SW480 (cell line): ENCODE results near the gene TIAM2.

Experiments used
- DNase-seq: peaks from one replicate; pipeline ENCODE4 v3.0.0-alpha.2; 2016; ENCODE audit warnings: low spot score

TIAM2 gene

DNA sequence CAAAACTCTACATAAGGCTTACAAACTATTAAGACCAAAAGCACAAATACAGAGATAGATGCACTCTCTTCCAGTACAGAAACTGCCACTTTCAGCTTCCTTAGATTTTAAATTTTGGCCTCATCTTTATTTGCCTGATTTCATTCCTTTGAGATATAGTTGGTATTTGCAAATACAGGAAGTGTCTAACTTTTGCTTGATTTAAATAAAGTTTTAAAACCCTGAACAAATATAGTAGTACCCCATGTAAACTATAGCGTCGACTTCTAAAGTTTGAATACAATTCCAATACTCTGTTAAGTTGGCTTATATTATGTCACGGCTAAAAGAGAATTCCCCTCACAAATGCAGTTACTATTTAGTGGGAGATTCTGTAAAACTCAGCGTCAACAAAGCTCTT is 267.5 kb downstream of the TIAM2 start:
- DNase-seq = no peak

DNA sequence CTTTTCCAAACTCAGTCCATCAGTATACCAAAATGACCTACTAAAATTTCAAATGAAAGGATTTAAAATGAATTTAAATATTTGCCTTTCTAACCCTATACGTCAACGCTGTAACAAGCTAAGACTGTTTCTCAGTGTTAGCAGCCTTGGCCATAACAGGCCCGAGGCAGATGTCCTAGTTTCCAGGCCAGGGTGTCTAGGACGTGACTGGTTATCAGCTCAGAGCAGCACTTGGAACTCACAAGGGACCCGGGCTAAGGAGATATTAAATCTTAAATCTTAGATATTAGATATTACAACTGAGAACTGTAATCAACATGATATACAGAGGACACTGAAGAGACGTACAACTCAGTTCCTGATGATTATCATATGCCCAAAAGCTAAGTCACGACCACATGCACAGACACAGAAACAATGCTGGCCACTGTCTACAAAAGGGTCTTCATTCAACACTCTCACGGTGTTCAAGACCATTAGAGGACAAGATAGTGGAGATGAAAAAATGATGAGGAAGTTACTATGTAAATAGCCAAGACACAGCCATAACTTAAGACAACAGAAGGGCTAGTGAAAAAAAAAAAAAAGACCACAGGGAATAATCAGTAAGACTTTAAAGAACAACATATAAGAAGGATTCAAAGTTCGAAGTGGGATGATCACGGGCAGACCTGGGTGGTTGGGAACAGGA is 268.4 kb downstream of the TIAM2 start, which contains the start of gene CLDN20:
TSS of gene CLDN20 (plus strand) at position 641 of the 691 bp plus-strand sequence. CDS start 11,707 bp downstream, outside the sequence.
- DNase-seq = no peak

DNA sequence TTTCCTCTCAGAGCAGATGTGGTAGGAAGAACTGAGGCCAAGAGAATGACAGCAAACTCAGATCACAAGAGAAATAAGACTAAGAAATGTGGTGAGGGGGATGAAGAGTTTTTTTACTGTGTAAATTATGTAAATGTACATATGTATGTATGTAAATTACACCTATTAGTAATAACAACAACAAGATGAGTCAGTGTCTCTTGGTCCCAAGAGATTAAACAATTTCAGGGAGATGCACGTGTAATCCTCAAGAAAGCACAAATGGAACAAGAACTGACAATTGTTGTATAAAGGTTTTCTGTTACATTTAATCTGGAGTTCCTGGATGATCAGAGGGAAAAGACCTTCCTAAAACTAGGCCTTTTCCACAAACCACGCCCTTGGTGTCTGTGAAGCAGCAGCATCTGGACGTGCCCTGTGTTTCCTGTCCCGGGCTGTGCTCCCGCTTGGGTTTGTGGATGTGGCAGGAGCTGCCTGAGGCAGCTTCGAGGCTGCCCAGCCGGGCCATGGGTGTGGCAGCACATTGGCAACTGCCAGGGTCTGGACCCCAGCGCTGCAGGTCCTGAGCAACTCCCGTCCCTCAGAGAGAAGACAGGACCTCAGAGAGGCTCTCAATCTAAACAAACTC is 269.7 kb downstream of the TIAM2 start:
- no peak for DNase-seq

DNA sequence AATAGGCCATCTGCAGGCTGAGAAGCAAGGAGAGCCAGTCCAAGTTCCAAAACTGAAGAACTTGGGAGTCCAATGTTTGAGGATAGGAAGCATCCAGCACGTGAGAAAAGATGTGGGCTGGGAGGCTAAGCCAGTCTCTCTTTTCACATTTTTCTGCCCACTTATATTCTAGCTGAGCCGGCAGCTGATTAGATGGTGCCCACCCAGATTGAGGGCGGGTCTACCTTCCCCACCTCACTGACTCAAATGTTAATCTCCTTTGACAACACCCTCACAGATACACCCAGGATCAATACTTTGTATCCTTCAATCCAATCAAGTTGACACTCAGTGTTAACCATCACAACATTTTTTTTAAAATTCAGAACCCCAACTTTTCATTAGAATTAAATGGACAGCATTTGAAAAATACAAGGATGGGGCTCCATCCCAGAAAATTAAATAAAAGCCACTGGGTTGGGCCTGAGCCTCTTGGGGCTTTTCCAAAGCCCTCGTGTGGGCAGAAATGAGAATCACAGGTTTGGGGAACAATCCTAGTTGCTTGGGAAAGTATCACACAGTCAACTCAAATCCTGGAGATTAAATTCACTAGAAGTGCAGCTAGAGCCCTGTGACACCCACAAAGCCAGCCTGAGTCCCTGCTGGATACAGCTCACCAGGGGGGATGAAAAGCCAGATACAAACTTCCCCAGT is 270.9 kb downstream of the TIAM2 start:
- no peak for DNase-seq

DNA sequence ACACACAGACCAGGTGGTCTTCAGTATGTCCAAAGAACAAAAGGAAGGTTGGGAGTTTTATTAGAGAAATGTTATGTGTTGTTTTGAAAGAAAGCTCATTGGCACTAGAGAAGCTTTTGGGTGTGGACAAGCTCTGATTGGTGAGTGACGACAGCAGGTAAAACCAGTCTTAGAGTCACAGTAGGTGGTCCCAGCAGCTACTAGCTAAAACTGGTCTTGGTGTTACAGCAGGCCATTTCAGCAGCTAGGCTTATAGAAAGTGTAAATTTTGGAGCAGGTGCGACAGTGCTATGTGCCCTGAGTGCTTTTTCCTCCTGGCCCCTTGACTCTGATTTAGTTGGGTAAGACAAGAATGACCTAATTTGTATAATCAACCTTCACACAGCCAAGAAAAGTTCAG is 272.3 kb downstream of the TIAM2 start:
- DNase-seq = no peak

GRCh38 chr6:155268088-155268867 is 273.2 kb downstream of the TIAM2 start:
- peak; percentile 31 for DNase-seq

DNA sequence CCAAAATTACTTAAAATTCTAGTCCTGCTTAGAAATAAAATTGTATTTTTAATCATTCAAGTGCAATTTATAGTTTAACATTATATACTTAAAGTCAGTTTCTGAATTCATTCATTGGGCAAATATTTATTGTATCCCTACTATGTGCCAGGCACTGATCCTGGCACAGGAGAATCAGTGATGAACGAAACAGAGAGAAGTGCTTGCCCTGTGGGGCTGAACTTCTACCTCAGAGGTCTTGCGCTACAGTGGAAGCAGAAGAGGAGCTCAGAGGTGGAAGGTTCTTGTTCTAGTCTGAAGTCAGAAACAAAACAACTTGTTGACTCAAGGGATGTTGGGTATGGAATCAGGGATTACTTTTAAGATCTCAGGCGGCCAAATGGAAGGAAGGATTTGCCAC is 274.6 kb downstream of the TIAM2 start:
- DNase-seq = no peak

DNA sequence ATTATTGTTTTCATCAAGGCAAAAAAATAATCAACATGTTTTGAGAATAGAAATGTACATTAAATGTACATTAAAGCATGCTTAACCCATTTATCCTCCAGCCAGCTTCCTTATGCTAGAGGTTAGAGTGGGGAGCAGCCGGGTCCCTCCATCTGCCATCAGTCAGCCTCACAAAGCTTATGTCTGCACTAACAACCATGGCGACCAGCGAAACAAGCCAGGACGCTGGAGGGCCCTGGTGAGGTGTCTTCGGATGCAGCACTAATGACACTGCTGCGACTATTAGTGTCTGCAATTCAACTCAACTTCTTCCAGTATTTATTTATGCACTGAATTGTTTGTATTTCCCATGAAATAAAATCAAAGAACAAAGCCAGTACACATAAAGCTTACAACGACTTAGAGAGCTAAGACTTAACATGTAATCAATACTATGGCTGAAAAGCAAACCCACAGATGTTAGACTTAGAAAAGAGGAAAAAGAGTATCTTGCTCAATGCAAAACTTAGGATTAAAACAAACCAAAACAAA is 275.5 kb downstream of the TIAM2 start:
- DNase-seq = no peak

DNA sequence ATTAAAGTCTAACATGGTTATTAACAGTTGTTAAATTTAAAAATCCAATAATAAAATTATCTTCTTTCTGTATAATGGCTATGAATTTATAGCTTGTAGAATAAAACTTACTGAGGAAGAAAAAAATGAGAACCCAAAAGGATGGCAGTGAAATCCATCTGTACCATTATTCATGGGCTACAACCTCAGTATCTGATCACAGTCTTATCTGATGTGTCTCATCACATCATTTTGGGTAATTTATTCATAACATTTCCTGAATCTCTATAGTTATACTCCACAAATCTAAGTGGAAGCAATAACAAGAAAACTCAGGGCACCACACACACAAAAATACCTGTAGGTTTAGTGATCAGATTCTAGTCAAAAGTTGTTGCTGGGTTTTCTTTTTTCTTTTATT is 276.0 kb downstream of the TIAM2 start:
- no peak for DNase-seq

- no peak for DNase-seq
Observed at GRCh38 chr6:155272353-155273232, 277.5 kb downstream of the TIAM2 start.

GRCh38 chr6:155273431-155273830 is 278.3 kb downstream of the TIAM2 start:
- DNase-seq = no peak

- no peak for DNase-seq
Observed at GRCh38 chr6:155274106-155274505, 279.0 kb downstream of the TIAM2 start.

DNA sequence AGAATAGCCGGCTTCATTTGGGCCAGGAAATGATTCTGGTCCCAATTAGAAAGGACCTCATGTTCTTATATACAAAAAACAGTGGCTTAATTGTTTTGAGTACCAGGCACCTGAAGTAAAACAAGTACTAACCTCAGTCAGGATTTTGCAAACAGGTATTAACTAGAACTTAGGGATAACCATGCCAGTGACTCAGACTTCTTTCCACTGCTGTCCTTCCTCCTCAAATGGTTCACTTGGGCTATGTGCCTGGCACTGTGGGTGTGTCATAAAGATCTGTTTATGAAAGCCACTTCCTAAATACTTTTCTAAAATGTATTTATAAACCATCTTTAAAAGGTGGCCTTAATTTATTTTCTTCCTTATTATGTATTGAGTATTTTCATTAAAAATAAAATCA is 279.4 kb downstream of the TIAM2 start:
- DNase-seq = no peak

GRCh38 chr6:155275808-155276480 is 280.8 kb downstream of the TIAM2 start:
- no peak for DNase-seq

DNA sequence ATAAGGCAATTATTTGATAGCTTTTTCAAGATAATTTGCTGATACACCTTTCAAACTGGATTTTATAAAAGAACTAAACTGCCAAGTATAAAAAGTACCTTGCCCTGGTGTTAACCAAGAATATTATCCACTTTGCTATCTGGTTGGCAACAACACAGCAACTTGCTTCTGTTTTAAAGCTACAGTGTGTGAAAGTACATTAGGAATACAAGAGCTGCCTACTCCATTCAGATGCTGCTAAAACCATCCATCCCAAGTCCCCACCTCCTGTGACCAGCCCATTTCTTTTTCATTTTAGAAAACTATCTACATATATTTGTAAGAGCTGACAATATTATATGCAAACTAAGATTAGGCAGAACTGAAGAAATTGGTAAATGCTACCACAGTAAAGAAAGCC is 281.5 kb downstream of the TIAM2 start:
- DNase-seq = no peak

GRCh38 chr6:155278319-155279049 is 283.4 kb downstream of the TIAM2 start:
- no peak for DNase-seq

GRCh38 chr6:155284775-155285174 is 289.7 kb downstream of the TIAM2 start:
- no peak for DNase-seq

- DNase-seq = no peak
Observed at GRCh38 chr6:155287762-155288161, 292.6 kb downstream of the TIAM2 start.

- DNase-seq = no peak
Observed at GRCh38 chr6:155290491-155290890, 295.4 kb downstream of the TIAM2 start.

DNA sequence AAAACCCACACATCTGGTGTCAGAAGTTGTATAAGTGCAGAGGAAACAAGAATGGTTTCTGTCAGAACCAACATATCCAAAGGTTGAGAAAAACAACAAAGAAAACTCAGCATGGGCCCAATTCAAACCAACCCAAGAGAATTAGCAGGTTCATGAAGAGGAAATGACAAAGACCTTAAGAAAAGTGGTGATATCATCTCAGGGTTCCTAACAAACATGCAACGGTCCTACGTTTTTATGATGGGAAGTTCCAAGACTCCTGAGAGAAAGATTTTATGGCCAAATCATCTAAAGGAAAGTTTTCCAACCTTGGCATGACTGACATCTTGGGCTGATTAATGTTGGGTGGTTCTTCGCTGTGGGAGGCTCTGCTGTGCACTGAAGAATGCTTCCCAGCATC is 296.2 kb downstream of the TIAM2 start:
- no peak for DNase-seq
